SU-DHL-6 (cell line): ENCODE measurements around the gene TBC1D9B.

ENCODE experiments used
- H2AFZ ChIP-seq: fragments of 200-600 bp; sonication (generic); 2 replicates; pipeline ENCODE4 v1.6.1; 2014; ENCODE audit warnings: low read depth, mild to moderate bottlenecking, moderate library complexity, mixed read lengths, antibody characterized with exemption, low read length; ENCODE audit not compliant: severe bottlenecking
- H3F3A ChIP-seq: fragments of 200-600 bp; shearing (Covaris generic); 2 replicates; pipeline ENCODE4 v1.6.0; 2016; ENCODE audit warnings: antibody characterized with exemption, mild to moderate bottlenecking; ENCODE audit not compliant: insufficient read depth
- H3K27ac ChIP-seq: fragments of 200-600 bp; sonication (generic); 2 replicates; pipeline ENCODE4 v1.5.1; 2016; ENCODE audit warnings: low read depth, mild to moderate bottlenecking, low read length, moderate library complexity, mixed read lengths
- H3K27me3 ChIP-seq: fragments of 200-600 bp; sonication (generic), shearing (Covaris generic); 2 replicates; pipeline ENCODE4 v1.6.0; 2014; ENCODE audit warnings: mild to moderate bottlenecking, low read length
- H3K36me3 ChIP-seq: fragments of 200-600 bp; sonication (generic); 2 replicates; pipeline ENCODE4 v1.6.1; 2014; ENCODE audit warnings: mild to moderate bottlenecking, low read length, mixed read lengths
- H3K4me2 ChIP-seq: fragments of 300-600, 200-600 bp; shearing (Covaris generic), sonication (generic); 2 replicates; pipeline ENCODE4 v1.6.0; 2014; ENCODE audit warnings: low read length, low read depth, mild to moderate bottlenecking; ENCODE audit not compliant: poor library complexity, severe bottlenecking
- H3K4me3 ChIP-seq: fragments of 200-600 bp; sonication (generic); 2 replicates; pipeline ENCODE4 v1.5.1; 2014; ENCODE audit warnings: antibody characterized with exemption, low read length, mild to moderate bottlenecking, mixed read lengths; ENCODE audit not compliant: insufficient read depth, poor library complexity, severe bottlenecking
- H3K79me2 ChIP-seq: fragments of 200-600 bp; sonication (generic); 2 replicates; pipeline ENCODE4 v1.6.1; 2014; ENCODE audit warnings: mild to moderate bottlenecking, low read length, moderate library complexity; ENCODE audit not compliant: insufficient read depth
- H3K9ac ChIP-seq: fragments of 200-600 bp; sonication (generic); 2 replicates; pipeline ENCODE4 v1.7.0; 2014; ENCODE audit warnings: mild to moderate bottlenecking, low read length
- H3K9me2 ChIP-seq: fragments of 200-600 bp; sonication (generic); replicated peaks from 2 replicates; pipeline ENCODE4 v1.6.1; 2014; ENCODE audit warnings: low read length; ENCODE audit not compliant: insufficient read depth
- H3K9me3 ChIP-seq: fragments of 200-600 bp; sonication (generic); 2 replicates; pipeline ENCODE4 v1.6.1; 2014; ENCODE audit warnings: low read length, mixed read lengths; ENCODE audit not compliant: insufficient read depth
- H4K20me1 ChIP-seq: fragments of 200-600 bp; sonication (generic); 2 replicates; pipeline ENCODE4 v1.6.1; 2014; ENCODE audit warnings: low read depth, mild to moderate bottlenecking, antibody characterized with exemption, low read length, moderate library complexity, mixed read lengths
- EZH2phosphoT487 ChIP-seq: fragments of 200-600 bp; sonication (generic), shearing (Covaris generic); conservative IDR thresholded peaks from 2 replicates; pipeline ENCODE4 v1.6.1; 2018; ENCODE audit warnings: mild to moderate bottlenecking, antibody characterized with exemption, low read length, moderate library complexity, mixed read lengths
- TF ChIP-seq, protein P1 (sequence below): fragments of 200-600 bp; sonication (generic); IDR thresholded peaks from one replicate; pipeline ENCODE4 v1.5.1; 2017; ENCODE audit warnings: antibody characterized with exemption, mild to moderate bottlenecking, low read length, moderate library complexity; ENCODE audit not compliant: insufficient read depth, poor library complexity, severe bottlenecking

The TBC1D9B gene

DNA sequence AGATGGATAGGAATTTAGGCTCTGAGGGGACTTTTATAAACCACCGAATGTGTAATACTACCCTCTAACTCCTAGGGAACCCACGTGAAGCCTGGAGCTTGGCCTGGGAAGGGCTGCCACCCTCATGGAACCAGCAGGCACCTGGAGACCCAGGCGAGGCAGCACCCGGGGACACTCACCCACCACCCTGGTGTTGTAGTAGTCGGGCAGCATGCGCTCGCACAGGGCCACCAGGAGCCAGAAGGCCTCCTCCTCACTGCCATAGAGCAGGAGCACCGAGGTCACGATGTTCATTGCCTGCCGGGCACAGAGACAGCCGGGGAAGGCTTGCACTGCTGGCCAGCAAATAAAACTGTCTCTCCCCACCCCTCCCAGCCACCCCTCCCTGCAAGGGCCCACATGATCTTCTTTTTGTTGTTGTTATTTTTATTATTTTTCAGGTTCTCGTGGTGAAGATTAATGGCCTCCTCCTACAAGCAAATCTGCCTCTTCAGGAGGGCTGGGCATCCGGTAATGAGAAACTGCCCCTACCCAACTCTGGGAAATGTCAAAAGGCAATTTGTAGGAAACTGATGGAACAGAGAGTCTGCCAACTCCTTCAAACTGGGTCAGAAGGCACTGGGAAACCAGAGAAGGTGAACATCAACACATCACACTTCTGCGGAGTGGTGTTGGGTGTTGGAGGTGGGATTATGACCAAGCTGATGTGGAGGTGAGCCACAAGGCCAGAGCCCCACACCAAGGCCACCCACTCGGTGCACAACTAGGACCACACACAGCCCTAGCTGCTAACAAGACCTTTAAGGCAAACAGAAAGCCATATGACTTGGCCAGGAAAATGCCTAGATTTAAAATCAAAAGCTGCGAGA, 31.7 kb downstream of the TBC1D9B start:
- TF ChIP-seq EZH2phosphoT487, result no peak
- TF ChIP-seq, protein P1, sequence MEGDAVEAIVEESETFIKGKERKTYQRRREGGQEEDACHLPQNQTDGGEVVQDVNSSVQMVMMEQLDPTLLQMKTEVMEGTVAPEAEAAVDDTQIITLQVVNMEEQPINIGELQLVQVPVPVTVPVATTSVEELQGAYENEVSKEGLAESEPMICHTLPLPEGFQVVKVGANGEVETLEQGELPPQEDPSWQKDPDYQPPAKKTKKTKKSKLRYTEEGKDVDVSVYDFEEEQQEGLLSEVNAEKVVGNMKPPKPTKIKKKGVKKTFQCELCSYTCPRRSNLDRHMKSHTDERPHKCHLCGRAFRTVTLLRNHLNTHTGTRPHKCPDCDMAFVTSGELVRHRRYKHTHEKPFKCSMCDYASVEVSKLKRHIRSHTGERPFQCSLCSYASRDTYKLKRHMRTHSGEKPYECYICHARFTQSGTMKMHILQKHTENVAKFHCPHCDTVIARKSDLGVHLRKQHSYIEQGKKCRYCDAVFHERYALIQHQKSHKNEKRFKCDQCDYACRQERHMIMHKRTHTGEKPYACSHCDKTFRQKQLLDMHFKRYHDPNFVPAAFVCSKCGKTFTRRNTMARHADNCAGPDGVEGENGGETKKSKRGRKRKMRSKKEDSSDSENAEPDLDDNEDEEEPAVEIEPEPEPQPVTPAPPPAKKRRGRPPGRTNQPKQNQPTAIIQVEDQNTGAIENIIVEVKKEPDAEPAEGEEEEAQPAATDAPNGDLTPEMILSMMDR, result no peak
- no peaks in the 10 kb centered on the region for H3K36me3 ChIP-seq
- no peak overlapping the region for H3K9ac ChIP-seq
- no peaks in the 10 kb centered on the region for H3K79me2 ChIP-seq
- no peaks in the 10 kb centered on the region for H4K20me1 ChIP-seq
- H3K9me3 ChIP-seq, result no peaks in the 10 kb centered on the region
- no peak overlapping the region for H3K4me3 ChIP-seq
- no peaks in the 10 kb centered on the region for H3K9me2 ChIP-seq
- H3K27me3 ChIP-seq, result no peaks in the 10 kb centered on the region
- no peak overlapping the region for H2AFZ ChIP-seq
- H3K27ac ChIP-seq, result no peak overlapping the region
- no peak overlapping the region for H3K4me2 ChIP-seq
- no peaks in the 10 kb centered on the region for H3F3A ChIP-seq

DNA sequence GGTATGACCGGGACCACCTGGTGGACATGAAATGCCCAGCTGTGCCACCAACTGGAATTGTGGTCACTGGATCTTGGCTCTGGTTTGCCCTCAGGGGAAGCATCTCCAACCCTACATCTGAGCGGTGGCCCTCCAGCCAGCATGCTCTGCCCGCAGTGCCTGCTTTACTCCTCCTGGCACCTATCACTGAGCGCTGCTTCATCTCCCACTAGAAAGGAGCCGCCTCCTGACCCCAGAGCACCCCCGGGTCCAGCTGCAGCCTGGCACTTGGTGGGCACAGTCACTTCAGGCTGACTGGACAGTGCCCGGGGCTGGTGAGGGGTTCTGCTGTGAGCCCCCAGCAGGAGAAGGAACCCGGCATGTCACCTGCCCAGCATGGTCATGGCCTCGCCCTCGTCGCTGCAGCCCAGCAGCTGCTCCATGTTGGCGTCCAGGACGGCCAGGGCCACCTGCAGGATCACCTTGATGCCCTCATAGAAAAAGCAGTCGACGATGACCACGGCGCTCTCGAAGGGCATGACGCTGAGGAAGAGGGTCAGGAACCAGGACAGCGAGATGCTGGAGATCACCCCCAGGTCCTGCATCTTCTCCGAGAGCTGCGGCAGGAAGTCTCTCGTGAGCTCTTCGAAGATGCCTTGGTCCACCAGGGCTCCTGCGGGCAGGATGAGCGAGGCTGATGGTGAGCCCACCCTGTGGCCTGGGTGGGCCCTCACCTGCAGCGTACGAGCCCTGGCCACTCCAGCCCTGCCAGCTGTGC, 33.0 kb downstream of the TBC1D9B start:
- Histone ChIP-seq H3K36me3 (no peaks in the 10 kb centered on the region), H2AFZ (no peak overlapping the region), H4K20me1 (no peaks in the 10 kb centered on the region), H3K4me3 (no peak overlapping the region), H3K9me3 (no peaks in the 10 kb centered on the region), H3K9ac (no peak overlapping the region), H3K27ac (no peak overlapping the region), H3F3A (no peaks in the 10 kb centered on the region), H3K79me2 (no peaks in the 10 kb centered on the region), H3K4me2 (no peak overlapping the region), H3K9me2 (no peaks in the 10 kb centered on the region), H3K27me3 (no peaks in the 10 kb centered on the region)
- TF ChIP-seq, protein P1, result no peak
- no peak for TF ChIP-seq EZH2phosphoT487

DNA sequence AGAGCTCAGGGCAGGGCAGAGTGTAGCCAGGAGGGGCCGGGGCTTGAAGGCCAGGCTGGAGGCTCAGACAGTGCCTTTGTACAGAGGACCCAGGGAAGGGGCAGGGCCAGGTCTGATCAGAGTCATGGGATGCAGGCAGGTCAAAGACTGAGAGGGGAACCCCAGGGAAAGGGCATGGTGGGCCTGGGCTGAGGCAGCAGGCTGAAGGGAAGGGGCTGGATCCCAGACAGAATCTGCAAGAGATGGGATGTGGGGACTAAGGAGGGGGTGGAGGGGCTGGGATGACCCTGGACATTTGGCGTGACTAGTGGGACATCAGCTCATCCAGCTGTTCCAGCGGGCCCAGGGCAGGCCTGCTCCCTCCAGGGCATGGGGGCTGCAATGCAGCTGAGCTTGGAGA, 33.6 kb downstream of the TBC1D9B start:
- no peak overlapping the region for H3K9ac ChIP-seq
- no peak overlapping the region for H3K4me2 ChIP-seq
- H3K79me2 ChIP-seq, result no peaks in the 10 kb centered on the region
- no peak overlapping the region for H3K4me3 ChIP-seq
- no peaks in the 10 kb centered on the region for H3K9me3 ChIP-seq
- H3K9me2 ChIP-seq, result no peaks in the 10 kb centered on the region
- H3K27ac ChIP-seq, result no peak overlapping the region
- TF ChIP-seq, protein P1, result no peak
- TF ChIP-seq EZH2phosphoT487, result no peak
- no peaks in the 10 kb centered on the region for H3F3A ChIP-seq
- H2AFZ ChIP-seq, result no peak overlapping the region
- H3K36me3 ChIP-seq, result no peaks in the 10 kb centered on the region
- H4K20me1 ChIP-seq, result no peaks in the 10 kb centered on the region
- no peaks in the 10 kb centered on the region for H3K27me3 ChIP-seq
